ENCODE results near the gene FAM180A.

FAM180A gene

DNA sequence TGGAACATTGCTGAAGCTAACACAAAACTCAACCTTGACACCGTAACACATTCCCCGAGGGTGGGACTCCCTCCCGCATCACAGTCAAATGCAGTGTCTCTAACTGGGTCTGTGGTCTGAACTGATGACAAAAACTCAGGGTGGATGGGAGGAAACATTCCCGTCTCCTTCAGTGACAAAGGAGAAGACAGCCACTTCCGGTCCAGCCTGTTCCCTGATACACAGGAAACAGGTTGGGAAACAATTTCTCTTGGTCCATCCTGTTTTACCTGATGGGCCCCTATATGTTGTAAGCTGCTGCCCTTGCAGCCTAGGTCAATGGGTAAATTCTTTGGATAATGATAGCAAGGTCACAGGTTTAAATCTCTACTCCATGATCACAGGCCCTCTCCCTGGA is 41.0 kb downstream of the FAM180A start:
- TF ChIP-seq CTCF (IDR thresholded peaks at IDR 0.05; ENCODE audit: low read depth, low read length) = no peak
- DNase-seq (ENCODE audit: low read depth in 2 of 2) = no peak
- no peak overlapping the region for H3K4me3 ChIP-seq (replicated peaks in 1 of 2; ENCODE audit: low read depth in 2 of 2, low read length in 2 of 2)

- TF ChIP-seq CTCF (IDR thresholded peaks at IDR 0.05; ENCODE audit: low read depth, low read length) = no peak
- DNase-seq (ENCODE audit: low read depth in 2 of 2) = peak in 1 of 2 donors; percentile 26
- no peak overlapping the region for H3K4me3 ChIP-seq (replicated peaks in 1 of 2; ENCODE audit: low read depth in 2 of 2, low read length in 2 of 2)
These were observed 41.6 kb downstream of the FAM180A start for GRCh38 chr7:135706858-135707569.

DNA sequence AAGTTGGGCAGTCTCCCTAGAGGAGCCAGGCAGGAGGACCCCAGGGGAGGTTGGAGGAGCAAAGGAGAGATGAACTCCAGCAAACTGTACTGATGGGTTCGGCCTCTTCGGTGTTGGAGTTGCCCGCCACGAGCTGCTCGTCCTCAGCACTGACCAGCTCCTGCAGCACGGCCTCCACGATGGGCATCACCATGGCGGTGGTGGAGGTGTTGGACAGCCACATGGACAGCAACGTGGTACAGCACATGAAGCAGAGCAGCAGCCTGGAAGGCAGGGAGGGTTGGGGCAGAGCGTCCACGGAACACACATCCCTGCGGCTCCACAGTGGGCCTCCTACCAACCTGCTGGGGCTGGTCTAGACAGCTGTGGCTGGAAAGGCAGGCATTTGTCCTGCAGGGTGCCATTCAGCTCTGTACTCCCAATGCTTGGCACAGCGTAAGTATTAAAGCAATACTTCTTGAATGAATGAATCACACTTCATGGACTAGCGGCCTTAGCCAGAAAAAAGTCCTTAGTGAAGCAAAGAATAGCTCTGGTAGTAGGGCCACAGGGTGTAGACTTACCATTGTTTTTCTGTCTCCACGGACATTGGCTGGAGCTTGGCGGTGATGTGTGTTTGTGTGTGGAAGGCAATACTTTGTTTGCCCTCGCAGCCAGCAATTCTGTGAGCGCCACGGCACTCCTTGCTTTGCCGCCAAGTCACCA is 42.4 kb downstream of the FAM180A start:
- TF ChIP-seq CTCF (IDR thresholded peaks at IDR 0.05; ENCODE audit: low read depth, low read length) = no peak
- DNase-seq (ENCODE audit: low read depth in 2 of 2) = no peak
- no peak overlapping the region for H3K4me3 ChIP-seq (replicated peaks in 1 of 2; ENCODE audit: low read depth in 2 of 2, low read length in 2 of 2)

DNA sequence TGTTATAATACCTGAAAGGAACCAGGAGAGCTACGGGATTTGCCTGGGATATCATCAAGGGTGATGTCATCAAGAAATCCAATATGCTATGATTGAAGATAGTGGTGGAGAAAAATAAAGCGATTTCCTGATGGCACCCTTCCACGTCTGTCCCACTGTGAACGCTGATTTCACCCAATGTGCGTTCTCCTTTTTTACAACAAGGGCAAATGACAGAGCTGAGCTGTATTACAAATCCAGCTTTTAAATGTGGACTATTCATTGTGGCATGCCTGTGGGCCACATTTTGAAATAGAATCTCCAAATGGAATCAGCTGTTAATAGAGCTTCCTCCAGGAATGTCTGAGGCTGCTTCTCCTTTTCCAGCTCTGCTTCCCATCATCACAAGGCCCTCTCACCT is 43.9 kb downstream of the FAM180A start:
- H3K4me3 ChIP-seq (replicated peaks in 1 of 2; ENCODE audit: low read depth in 2 of 2, low read length in 2 of 2) = no peak overlapping the region
- TF ChIP-seq CTCF (IDR thresholded peaks at IDR 0.05; ENCODE audit: low read depth, low read length) = no peak
- DNase-seq (ENCODE audit: low read depth in 2 of 2) = no peak

DNA sequence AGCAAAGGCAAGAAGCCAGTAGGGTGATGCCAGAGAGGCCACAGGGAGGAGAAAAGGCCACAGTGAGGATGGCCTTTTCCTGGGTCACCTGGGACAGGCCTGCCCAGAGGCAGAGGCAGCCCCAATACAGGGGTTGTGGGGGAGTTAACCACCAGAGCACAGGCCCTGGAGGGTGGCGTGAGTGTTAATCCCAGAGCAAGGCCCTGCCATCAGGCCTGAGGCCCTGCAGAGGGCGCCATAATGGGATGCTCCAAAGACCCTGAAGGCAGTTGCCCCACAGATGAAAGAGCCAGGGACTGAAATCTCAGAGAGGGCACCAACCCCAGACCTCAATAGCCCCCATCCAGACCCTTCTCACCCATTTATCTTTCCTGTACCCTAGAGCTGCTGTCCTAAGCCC is 44.5 kb downstream of the FAM180A start:
- no peak for DNase-seq (ENCODE audit: low read depth in 2 of 2)
- peak; percentile 30 for TF ChIP-seq CTCF (IDR thresholded peaks at IDR 0.05; ENCODE audit: low read depth, low read length)

DNA sequence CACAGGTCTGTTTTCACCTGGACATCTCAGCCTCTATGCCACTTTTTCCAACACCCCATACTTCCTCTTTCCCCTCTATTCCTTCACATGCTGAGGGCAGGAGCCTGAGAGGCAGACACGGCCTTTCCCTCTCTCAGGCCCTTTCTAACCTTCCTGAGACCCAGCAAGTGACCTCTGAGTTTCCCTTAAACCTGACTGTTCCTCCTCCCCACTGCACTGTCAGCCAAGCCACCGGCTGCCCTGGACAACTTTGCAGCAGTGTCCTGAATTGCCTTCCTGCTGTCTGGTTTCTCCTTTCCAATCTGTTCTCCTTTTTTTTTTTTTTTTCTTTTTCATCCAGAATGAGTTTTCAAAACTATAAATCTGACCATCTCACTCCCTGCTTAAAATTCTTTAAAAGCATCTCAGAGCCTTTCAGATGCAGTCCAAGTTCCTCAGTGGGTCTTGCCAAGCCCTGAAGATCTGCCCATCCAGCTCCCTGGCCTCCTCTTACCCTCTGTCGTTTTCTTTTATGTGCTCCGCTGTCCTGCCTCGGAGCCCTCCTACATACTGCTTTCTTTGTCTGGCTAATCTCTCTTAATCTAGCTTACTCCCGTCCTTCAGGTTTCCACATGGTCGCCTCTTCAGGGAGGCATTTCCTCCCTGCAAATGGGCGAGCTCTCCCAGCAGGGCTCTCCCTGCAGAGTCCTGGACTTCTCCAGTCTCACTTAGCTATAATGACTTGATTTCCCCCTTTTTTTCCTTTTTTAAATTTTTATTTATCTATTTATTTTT is 51.1 kb downstream of the FAM180A start:
- DNase-seq (ENCODE audit: low read depth in 2 of 2) = no peak

More for the DNA sequence above, 44.5 kb downstream of the FAM180A start:
- no peak overlapping the region for H3K4me3 ChIP-seq (replicated peaks in 1 of 2; ENCODE audit: low read depth in 2 of 2, low read length in 2 of 2)

More for the DNA sequence above, 51.1 kb downstream of the FAM180A start:
- no peak for TF ChIP-seq CTCF (IDR thresholded peaks at IDR 0.05; ENCODE audit: low read depth, low read length)
- H3K4me3 ChIP-seq (replicated peaks in 1 of 2; ENCODE audit: low read depth in 2 of 2, low read length in 2 of 2) = no peak overlapping the region

Data from cardiac fibroblast (primary cell).